GM19025 (cell line): ENCODE results near the gene SPRR2G.
"Not testable (repeated sequence)": the region's sequence is repeated elsewhere in the genome, so short reads cannot be mapped to it uniquely, and the experiment has no call there.

ENCODE experiments used
- ATAC-seq: cut with Tn5 transposase; IDR thresholded peaks from one replicate; pipeline ENCODE4 v1.9.1; 2021; ENCODE audit warnings: mild to moderate bottlenecking, low read depth, moderate library complexity; ENCODE audit not compliant: unreplicated experiment

The SPRR2G gene

DNA sequence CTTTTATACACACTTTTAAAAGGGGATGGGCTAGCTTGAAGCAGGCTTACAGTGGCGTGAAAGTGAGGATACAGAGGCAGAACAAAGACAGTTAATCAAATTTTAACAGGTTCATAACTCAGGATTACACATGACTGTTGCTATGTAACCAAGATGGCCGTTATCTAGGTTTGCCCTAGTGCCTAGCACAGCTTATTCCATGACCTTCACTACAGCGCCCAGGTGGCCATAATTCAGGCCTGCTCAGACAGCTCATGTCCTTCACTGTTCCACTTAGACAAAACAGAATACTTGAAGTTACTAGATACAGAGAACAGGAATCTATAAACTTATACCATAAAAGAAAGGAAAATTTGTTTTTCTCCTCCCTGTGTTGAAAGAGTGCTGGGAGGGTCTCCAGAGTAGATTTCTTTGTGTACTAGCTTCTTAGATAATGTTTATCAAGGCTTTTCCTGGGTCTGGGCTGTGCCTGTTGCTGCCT lies 31.2 kb downstream of the SPRR2G start:
- no peak for ATAC-seq

DNA sequence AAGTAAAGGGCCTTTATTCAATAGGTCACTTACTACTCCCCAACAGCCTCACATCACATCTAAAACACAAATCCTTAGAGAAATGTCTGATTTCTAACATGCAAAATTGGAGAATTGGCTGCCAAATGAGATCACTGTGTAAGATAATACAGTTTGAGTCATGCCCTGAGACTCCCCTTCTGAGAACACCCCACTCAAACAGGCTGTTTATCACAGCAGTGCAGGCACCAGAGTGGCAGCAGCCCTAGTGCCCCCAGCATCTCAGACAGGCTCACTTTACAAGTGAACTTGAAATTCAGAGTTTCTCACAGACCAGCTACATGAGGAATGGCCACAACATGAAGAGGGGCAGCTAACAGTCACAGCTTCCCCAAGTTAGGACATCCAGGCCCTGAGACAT lies 35.4 kb downstream of the SPRR2G start:
- not testable (repeated sequence) for ATAC-seq

DNA sequence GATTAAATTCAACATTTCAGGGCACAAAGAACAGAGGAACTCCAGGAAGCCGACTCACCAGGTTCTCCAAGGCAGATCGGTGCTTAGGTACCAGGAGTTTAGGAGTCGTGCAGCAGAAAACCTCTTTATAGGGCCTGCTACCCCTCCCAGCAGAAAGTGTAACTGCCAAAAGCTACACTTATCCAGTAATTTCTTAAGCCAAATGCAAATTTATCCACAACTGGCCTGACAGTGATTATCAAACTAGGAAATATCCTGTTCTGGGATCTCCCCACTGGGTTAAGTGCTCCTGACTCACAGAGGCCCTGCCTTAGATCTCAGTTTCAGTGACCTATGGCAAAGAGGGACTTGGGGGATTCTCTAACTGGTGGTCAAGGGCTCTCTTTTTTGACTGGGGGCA lies 37.3 kb downstream of the SPRR2G start, which contains the start of gene SPRR2F:
TSS of gene SPRR2F (minus strand) at position 101 of the 400 bp plus-strand sequence. CDS start 783 bp downstream, outside the sequence.
- no peak for ATAC-seq

DNA sequence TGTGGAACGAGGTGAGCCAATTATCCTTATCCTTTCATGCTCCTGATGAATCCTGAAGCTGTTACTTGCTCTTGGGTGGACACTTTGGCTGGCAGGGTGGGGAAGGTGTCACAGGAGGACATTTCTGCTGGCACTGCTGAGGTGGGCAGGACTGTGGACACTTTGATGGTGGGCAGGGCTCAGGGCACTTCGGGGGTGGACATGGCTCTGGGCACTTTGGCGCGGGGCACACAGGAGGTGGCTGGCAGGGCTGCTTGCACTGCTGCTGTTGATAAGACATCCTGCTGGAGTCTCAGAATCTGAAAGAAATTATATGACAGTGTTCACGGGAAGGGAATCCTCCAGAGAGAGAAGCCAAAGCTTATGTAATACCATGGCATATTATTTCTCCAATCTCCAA lies 38.2 kb downstream of the SPRR2G start:
- not testable (repeated sequence) for ATAC-seq

DNA sequence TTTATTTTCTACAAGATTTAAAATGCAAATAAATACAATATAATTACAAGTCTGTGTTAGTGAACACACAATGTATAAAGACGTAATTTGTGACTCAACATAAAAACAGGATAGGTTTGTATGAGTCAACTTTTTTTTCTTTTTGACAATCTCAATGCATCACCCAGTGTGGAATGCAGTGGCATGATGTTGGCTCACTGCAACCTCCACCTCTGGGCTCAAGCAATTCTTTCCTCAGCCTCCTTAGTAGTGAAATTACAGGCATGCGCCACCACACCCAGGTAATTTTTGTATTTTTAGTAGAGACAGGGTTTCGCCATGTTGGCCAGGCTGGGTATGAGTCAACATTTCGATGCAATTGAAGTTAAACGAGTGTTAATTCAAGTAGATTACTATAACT lies 50.4 kb downstream of the SPRR2G start:
- ATAC-seq = no peak
